ENCODE measurements around the gene ANKRD13C. TPM values are rescaled to one million over a fixed set of nuclear protein-coding genes. Genes with fewer than 3 reads are reported as not detected.

ANKRD13C gene
- total RNA-seq, 1 donor from 2014 or later: 16.1 TPM

GRCh38 chr1:70364439-70364838 is 9.9 kb upstream of the ANKRD13C start:
- no peak for TF ChIP-seq CTCF (IDR thresholded peaks at IDR 0.05; ENCODE audit: insufficient read depth, low read length, severe bottlenecking)
- FAIRE-seq: no peak
- no peaks in the 10 kb centered on the region for H3K27me3 ChIP-seq (ENCODE audit: control insufficient read depth, insufficient read depth, low read length)

GRCh38 chr1:70361727-70362398 is 7.3 kb upstream of the ANKRD13C start:
- no peaks in the 10 kb centered on the region for H3K36me3 ChIP-seq (ENCODE audit: control insufficient read depth, insufficient read depth, low read length)
- DNase-seq (ENCODE audit: low read depth) (no peak), FAIRE-seq (no peak)
- no peak for TF ChIP-seq CTCF (IDR thresholded peaks at IDR 0.05; ENCODE audit: insufficient read depth, low read length, severe bottlenecking)
- H3K4me3 ChIP-seq (ENCODE audit: low read depth, low read length): no peak overlapping the region
- no peaks in the 10 kb centered on the region for H3K27me3 ChIP-seq (ENCODE audit: control insufficient read depth, insufficient read depth, low read length)

More at GRCh38 chr1:70364439-70364838, 9.9 kb upstream of the ANKRD13C start:
- DNase-seq (ENCODE audit: low read depth): no peak
- Histone ChIP-seq H3K36me3 (ENCODE audit: control insufficient read depth, insufficient read depth, low read length) (no peaks in the 10 kb centered on the region), H3K4me3 (ENCODE audit: low read depth, low read length) (no peak overlapping the region)

DNA sequence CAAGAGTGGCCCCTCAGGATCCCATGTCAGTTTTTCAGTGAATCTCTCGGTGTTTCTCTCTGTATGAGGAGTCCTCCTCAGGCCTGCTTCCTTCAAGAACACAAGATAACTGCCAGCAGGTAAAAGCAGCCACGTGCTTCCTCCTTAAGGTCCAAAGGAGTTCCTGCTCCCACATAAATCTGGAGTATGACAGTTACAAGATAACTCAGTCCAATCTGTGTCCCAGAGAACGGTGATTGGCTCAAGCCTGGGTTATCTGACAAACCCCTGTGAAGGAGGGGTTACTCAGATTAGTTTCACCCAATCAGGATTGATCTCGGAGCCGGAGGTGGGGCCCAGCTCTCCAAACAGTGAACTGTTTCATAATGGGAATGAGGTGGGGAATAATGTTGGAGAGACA is 5.8 kb upstream of the ANKRD13C start:
- H3K4me3 ChIP-seq (ENCODE audit: low read depth, low read length): no peak overlapping the region
- FAIRE-seq (peak; percentile 18), DNase-seq (ENCODE audit: low read depth) (no peak)
- no peak for TF ChIP-seq CTCF (IDR thresholded peaks at IDR 0.05; ENCODE audit: insufficient read depth, low read length, severe bottlenecking)
- H3K36me3 ChIP-seq (ENCODE audit: control insufficient read depth, insufficient read depth, low read length): no peaks in the 10 kb centered on the region
- no peaks in the 10 kb centered on the region for H3K27me3 ChIP-seq (ENCODE audit: control insufficient read depth, insufficient read depth, low read length)

DNA sequence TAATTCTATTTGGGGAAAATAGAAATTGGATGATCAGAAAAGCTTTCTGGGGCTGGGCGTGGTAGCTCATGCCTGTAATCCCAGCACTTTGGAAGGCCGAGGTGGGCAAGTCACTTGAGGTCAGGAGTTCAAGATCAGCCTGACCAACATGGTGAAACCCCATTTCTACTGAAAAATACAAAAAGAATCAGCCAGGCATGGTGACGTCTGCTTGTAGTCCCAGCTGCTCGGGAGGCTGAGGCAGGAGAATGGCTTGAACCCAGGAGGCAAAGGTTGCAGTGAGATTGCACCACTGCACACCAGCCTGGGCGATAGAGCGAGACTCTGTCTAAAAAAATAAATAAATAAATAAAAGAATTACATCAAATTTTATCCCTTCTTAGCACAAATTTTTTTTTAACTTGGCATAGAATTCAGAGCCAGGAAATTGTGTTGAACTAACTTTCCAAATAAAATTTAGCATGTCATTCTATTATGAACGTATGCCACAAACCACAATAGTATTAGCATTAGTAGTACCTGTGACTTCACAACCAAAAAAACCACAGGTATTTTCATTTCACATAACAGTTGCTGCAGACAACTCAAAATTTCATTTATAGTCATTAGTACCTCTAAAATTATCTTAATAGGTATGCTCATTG is 4.5 kb upstream of the ANKRD13C start:
- Histone ChIP-seq H3K27me3 (ENCODE audit: control insufficient read depth, insufficient read depth, low read length) (no peaks in the 10 kb centered on the region), H3K4me3 (ENCODE audit: low read depth, low read length) (no peak overlapping the region), H3K36me3 (ENCODE audit: control insufficient read depth, insufficient read depth, low read length) (no peaks in the 10 kb centered on the region)
- no peak for FAIRE-seq
- DNase-seq (ENCODE audit: low read depth): peak; percentile 66
- no peak for TF ChIP-seq CTCF (IDR thresholded peaks at IDR 0.05; ENCODE audit: insufficient read depth, low read length, severe bottlenecking)

GRCh38 chr1:70355920-70356319 is 1.4 kb upstream of the ANKRD13C start:
- DNase-seq (ENCODE audit: low read depth) (no peak), FAIRE-seq (no peak)
- TF ChIP-seq CTCF (IDR thresholded peaks at IDR 0.05; ENCODE audit: insufficient read depth, low read length, severe bottlenecking): no peak
- no peak overlapping the region for H3K4me3 ChIP-seq (ENCODE audit: low read depth, low read length)
- no peaks in the 10 kb centered on the region for H3K36me3 ChIP-seq (ENCODE audit: control insufficient read depth, insufficient read depth, low read length)
- no peaks in the 10 kb centered on the region for H3K27me3 ChIP-seq (ENCODE audit: control insufficient read depth, insufficient read depth, low read length)

DNA sequence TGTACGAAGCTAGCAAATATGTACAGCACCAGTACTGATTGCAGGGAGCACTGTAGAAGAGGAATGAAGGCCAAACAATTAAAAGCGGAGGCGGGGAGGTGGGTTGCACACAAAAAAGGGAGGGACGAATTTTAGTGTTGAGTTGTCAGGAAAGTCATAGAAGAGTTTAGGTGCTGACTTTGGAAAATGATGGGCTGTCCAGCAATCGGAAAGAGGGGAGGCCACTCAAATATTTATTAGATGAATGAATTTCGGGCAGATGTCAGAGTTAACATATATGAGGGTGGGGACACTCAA is 537 bp upstream of the ANKRD13C start:
- no peaks in the 10 kb centered on the region for H3K36me3 ChIP-seq (ENCODE audit: control insufficient read depth, insufficient read depth, low read length)
- TF ChIP-seq CTCF (IDR thresholded peaks at IDR 0.05; ENCODE audit: insufficient read depth, low read length, severe bottlenecking): no peak
- H3K4me3 ChIP-seq (ENCODE audit: low read depth, low read length): peak overlapping the region; percentile 98
- no peak for FAIRE-seq
- H3K27me3 ChIP-seq (ENCODE audit: control insufficient read depth, insufficient read depth, low read length): no peaks in the 10 kb centered on the region
- DNase-seq (ENCODE audit: low read depth): no peak

All from bronchial epithelial cell (primary cell).